OCI-LY3 (cell line): ENCODE data around the gene TRIM63.

Experiments
- CTCF ChIP-seq: fragments of 200-600, 300-600 bp; sonication (generic); IDR thresholded peaks from 2 replicates; pipeline ENCODE4 v1.5.1; 2014; ENCODE audit warnings: antibody characterized with exemption, low read length, low read depth
- EZH2phosphoT487 ChIP-seq: fragments of 200-600 bp; shearing (Covaris generic); IDR thresholded peaks from 2 replicates; pipeline ENCODE4 v1.6.1; 2018; ENCODE audit warnings: antibody characterized with exemption, mixed run types, low read depth

- TF ChIP-seq CTCF (no peak), EZH2phosphoT487 (no peak)
Observed at GRCh38 chr1:26023826-26024225, 43.6 kb downstream of the TRIM63 start.
